Measurements from ENCODE around the gene ZBTB7C. TPM values are rescaled to one million over a fixed set of nuclear protein-coding genes. Genes with fewer than 3 reads are reported as not detected.

ZBTB7C gene
- total RNA-seq, 2 experiments from 2014 or later = not detected

DNA sequence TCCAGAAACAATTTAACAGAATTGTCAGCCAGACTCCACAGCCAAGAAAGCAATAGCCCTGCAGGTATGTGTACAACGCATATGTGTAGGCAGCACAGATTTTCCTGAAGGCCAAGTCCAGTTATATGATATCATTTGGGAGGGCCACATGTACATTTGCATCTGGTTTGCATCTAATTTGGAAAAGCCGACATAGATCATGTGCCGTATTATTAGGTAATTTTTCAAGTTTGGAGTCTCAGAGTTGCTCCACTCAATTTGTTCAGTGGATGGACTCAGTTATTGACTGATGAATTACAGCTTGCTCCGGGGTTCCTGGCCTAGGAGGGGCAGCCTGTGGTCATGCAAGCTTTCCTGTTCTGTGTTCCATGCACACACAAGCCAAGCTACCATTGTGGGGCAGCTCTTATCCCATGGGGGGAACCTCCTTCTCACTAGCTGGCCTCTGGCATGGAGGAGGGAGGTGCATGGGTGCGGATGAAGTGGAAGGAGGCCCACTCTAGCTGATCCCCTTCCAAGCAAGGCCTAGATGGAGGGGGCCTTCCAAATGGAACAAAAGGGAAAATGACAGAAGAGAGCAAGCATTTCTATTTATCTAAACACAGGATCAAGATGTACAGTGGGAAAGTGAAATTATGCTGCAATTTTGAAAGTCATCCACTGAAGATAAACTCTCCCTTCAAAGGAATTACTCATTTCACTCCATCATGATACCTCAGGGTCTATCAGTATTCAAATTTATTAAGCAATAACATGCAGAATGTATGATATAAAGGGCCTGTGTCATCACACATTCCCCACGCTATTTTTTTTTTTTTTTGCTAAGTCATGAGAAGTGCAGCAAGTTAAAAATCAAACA, 276.2 kb downstream of the ZBTB7C start:
- H3K27me3 Mint-ChIP-seq = peaks cover 32% of the 10 kb centered on the region

DNA sequence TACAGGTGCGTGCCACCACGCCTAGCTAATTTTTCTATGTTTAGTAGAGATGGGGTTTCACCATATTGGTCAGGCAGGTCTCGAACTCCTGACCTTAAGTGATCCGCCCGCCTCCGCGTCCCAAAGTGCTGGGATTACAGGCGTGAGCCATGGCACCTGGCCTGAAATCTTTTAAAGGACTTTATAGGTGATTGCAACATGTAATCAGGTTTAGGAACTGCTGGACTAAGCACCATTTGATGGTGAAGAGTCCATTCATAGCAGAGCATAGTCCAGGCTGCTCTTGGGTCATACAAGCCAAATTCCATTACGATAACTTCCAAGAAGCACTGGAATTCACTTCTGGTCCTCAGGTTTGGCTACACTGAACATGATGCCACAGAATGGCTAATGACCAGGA, 278.1 kb downstream of the ZBTB7C start:
- no peak for ATAC-seq
- intact Hi-C loops (cut with DNase I, micrococcal nuclease) = no loop called here
- Mint-ChIP-seq H3K4me1 (no peaks in the 10 kb centered on the region), H3K4me3 (no peak overlapping the region), H3K9me3 (ENCODE audit: low read depth) (no peaks in the 10 kb centered on the region), H3K27ac (no peak overlapping the region), H3K27me3 (peaks cover 25% of the 10 kb centered on the region), H3K36me3 (ENCODE audit: low read depth) (no peaks in the 10 kb centered on the region)
- ChIA-PET CTCF (no interaction called here), POLR2A (no interaction called here)
- no peak for DNase-seq

More for the DNA sequence above, 276.2 kb downstream of the ZBTB7C start:
- Mint-ChIP-seq H3K27ac (no peak overlapping the region), H3K4me3 (no peak overlapping the region), H3K4me1 (peaks cover 6% of the 10 kb centered on the region), H3K36me3 (ENCODE audit: low read depth) (no peaks in the 10 kb centered on the region), H3K9me3 (ENCODE audit: low read depth) (no peaks in the 10 kb centered on the region)
- DNase-seq (no peak), ATAC-seq (no peak)
- intact Hi-C loops (cut with DNase I, micrococcal nuclease) = no loop called here
- ChIA-PET CTCF (interaction anchor here (0.7 kb wide), 1 partner anchor 122 kb away, joined by 3 read pairs; no protein-coding TSS in a partner anchor), POLR2A (no interaction called here)

GRCh38 chr18:48129621-48130082, 279.5 kb downstream of the ZBTB7C start:
- ChIA-PET POLR2A (no interaction called here), CTCF (interaction anchor here (0.6 kb wide), 1 partner anchor 183 kb away, joined by 3 read pairs; no protein-coding TSS in a partner anchor)
- DNase-seq (no peak), ATAC-seq (no peak)
- Mint-ChIP-seq H3K9me3 (ENCODE audit: low read depth) (no peaks in the 10 kb centered on the region), H3K36me3 (ENCODE audit: low read depth) (no peaks in the 10 kb centered on the region), H3K4me1 (peaks cover 6% of the 10 kb centered on the region), H3K4me3 (no peak overlapping the region), H3K27me3 (peaks cover 15% of the 10 kb centered on the region), H3K27ac (no peak overlapping the region)
- intact Hi-C loops (cut with DNase I, micrococcal nuclease) = no loop called here

DNA sequence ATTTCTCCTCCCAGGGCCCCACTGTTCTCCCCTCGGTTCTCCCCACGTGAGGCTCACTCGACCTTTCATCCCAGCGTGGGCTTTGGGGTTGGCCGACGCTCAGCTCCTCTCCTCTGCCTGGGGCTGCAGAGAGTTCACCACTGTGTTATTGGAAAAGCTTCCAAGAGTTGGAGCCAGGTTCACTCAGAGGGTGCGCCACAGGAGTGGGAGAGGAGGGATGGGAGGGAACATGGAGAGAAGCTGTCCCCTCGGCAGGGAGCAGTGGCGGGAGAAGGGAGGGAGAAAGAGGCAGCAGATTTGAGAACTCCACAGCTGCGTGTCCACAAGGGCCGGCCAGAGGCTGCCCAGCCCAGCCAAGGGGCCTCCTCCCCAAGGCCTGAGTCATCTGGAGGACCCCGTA, 281.6 kb downstream of the ZBTB7C start:
- Mint-ChIP-seq H3K9me3 (ENCODE audit: low read depth) (no peaks in the 10 kb centered on the region), H3K4me1 (peaks cover 8% of the 10 kb centered on the region), H3K27me3 (peaks cover 6% of the 10 kb centered on the region), H3K4me3 (no peak overlapping the region), H3K36me3 (ENCODE audit: low read depth) (no peaks in the 10 kb centered on the region), H3K27ac (no peak overlapping the region)
- ChIA-PET POLR2A (no interaction called here), CTCF (no interaction called here)
- intact Hi-C loops (cut with DNase I, micrococcal nuclease) = no loop called here
- ATAC-seq (no peak), DNase-seq (no peak)

GRCh38 chr18:48126240-48126639, 282.9 kb downstream of the ZBTB7C start:
- ATAC-seq (no peak), DNase-seq (no peak)
- H3K27ac Mint-ChIP-seq = no peak overlapping the region
- H3K27me3 Mint-ChIP-seq = peaks cover 6% of the 10 kb centered on the region
- POLR2A ChIA-PET = no interaction called here
- H3K4me3 Mint-ChIP-seq = no peak overlapping the region
- peaks cover 8% of the 10 kb centered on the region for H3K4me1 Mint-ChIP-seq
- no peaks in the 10 kb centered on the region for H3K36me3 Mint-ChIP-seq (ENCODE audit: low read depth)
- no peaks in the 10 kb centered on the region for H3K9me3 Mint-ChIP-seq (ENCODE audit: low read depth)
- CTCF ChIA-PET = no interaction called here
- intact Hi-C loops (cut with DNase I, micrococcal nuclease) = no loop called here

DNA sequence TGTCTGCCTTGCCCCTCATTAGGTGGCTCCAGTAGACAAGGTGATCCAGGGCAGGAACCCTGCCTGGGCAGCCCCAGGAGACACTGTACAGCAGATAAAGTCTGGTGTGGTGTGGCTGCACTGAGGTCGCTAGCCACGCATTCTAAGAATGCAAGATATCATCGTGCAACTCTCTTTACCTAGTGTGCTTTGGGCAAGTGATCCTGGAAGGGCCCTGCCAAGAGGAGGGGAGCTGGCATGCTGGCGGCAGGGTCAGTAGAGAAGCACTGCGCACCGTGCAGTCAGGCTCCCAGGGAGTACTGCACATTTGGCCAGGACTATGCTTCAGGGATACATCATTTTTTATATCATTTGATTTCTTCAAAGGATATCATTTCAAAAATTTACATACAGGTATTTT, 283.5 kb downstream of the ZBTB7C start:
- H3K4me1 Mint-ChIP-seq = peaks cover 8% of the 10 kb centered on the region
- no peak for ATAC-seq
- no peak overlapping the region for H3K27ac Mint-ChIP-seq
- ChIA-PET CTCF (no interaction called here), POLR2A (no interaction called here)
- H3K9me3 Mint-ChIP-seq (ENCODE audit: low read depth) = no peaks in the 10 kb centered on the region
- H3K27me3 Mint-ChIP-seq = peaks cover 6% of the 10 kb centered on the region
- H3K4me3 Mint-ChIP-seq = no peak overlapping the region
- DNase-seq = no peak
- intact Hi-C loops (cut with DNase I, micrococcal nuclease) = no loop called here
- no peaks in the 10 kb centered on the region for H3K36me3 Mint-ChIP-seq (ENCODE audit: low read depth)

GRCh38 chr18:48124857-48125626, 284.1 kb downstream of the ZBTB7C start:
- POLR2A ChIA-PET = no interaction called here
- intact Hi-C loops (cut with DNase I, micrococcal nuclease) = no loop called here
- H3K27me3 Mint-ChIP-seq = peaks cover 6% of the 10 kb centered on the region
- CTCF ChIA-PET = interaction anchor here (1.1 kb wide), 1 partner anchor 322 kb away, joined by 3 read pairs; no protein-coding TSS in a partner anchor
- H3K27ac Mint-ChIP-seq = peak overlapping the region; percentile 15
- no peaks in the 10 kb centered on the region for H3K36me3 Mint-ChIP-seq (ENCODE audit: low read depth)
- peaks cover 8% of the 10 kb centered on the region for H3K4me1 Mint-ChIP-seq
- no peak overlapping the region for H3K4me3 Mint-ChIP-seq
- ATAC-seq (peak; percentile 91), DNase-seq (peak; percentile 60)
- no peaks in the 10 kb centered on the region for H3K9me3 Mint-ChIP-seq (ENCODE audit: low read depth)

DNA sequence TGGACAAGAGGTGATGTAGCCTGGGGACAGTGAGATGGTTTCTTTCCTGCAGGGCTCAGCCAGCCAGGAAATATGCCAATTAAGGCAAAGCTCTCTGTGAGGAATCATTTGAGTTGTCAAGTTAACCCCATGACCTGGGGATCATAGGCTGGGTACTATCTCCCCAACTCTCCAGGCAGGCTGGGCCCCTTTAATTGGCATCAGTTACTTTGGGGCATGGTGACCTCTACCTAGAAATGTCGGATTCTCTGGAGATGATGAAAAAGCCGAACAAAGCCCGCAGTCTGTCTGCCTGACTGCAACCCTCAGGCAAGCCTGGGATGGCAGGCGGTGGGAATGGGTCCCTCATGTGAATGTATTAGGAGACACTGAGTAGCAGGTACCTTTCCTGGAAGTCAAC, 285.2 kb downstream of the ZBTB7C start:
- peaks cover 8% of the 10 kb centered on the region for H3K4me1 Mint-ChIP-seq
- CTCF ChIA-PET = no interaction called here
- POLR2A ChIA-PET = no interaction called here

DNA sequence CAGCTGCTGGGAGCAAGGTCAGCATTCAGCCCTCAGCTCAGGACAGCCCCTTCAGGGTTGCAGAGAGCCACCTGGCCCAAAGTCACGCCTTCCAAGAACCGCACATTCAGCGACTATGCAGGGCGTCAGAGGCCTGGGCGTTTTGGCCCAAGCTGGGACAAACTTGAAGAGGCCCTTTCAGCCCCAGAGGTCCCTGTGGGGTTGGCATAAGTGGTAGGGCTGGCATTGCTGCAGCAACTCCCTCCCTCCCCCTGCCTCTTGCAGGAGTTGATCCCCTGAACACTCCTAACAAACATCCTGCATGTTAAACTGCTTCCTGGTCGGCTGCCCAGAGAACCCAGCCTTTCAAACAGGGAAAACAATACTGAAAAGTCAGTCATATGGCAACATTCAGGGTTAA, 285.9 kb downstream of the ZBTB7C start:
- Mint-ChIP-seq H3K27me3 (peaks cover 6% of the 10 kb centered on the region), H3K36me3 (ENCODE audit: low read depth) (no peaks in the 10 kb centered on the region), H3K27ac (no peak overlapping the region), H3K4me1 (peaks cover 8% of the 10 kb centered on the region), H3K4me3 (no peak overlapping the region), H3K9me3 (ENCODE audit: low read depth) (no peaks in the 10 kb centered on the region)
- intact Hi-C loops (cut with DNase I, micrococcal nuclease) = no loop called here
- CTCF ChIA-PET = no interaction called here
- ATAC-seq (no peak), DNase-seq (no peak)
- POLR2A ChIA-PET = no interaction called here

More for the DNA sequence above, 285.2 kb downstream of the ZBTB7C start:
- intact Hi-C loops (cut with DNase I, micrococcal nuclease) = no loop called here
- Mint-ChIP-seq H3K36me3 (ENCODE audit: low read depth) (no peaks in the 10 kb centered on the region), H3K4me3 (no peak overlapping the region), H3K9me3 (ENCODE audit: low read depth) (no peaks in the 10 kb centered on the region), H3K27ac (no peak overlapping the region), H3K27me3 (peaks cover 8% of the 10 kb centered on the region)
- DNase-seq (no peak), ATAC-seq (no peak)

DNA sequence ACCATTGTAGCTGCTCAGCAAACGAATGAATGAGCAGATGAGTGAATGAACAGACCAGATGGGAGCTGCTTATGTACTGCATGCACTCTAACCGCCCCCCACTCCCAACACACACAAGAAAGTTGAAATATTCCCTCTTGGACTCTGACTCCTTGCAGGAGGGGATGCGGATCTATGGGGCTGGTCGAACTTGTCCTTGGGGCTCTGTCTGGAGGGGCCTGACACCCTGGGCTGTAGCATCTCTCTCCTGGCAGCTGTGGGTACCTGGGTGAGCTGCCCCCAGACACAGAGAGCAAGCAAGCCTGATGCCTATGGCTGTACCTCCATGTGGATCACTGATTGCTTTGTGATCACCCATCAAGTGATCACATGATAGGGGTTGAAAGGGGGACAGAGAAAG, 286.4 kb downstream of the ZBTB7C start:
- Mint-ChIP-seq H3K27ac (no peak overlapping the region), H3K4me3 (no peak overlapping the region), H3K4me1 (peaks cover 8% of the 10 kb centered on the region), H3K9me3 (ENCODE audit: low read depth) (no peaks in the 10 kb centered on the region), H3K27me3 (peaks cover 6% of the 10 kb centered on the region), H3K36me3 (ENCODE audit: low read depth) (no peaks in the 10 kb centered on the region)
- CTCF ChIA-PET = no interaction called here
- DNase-seq = no peak
- intact Hi-C loops (cut with DNase I, micrococcal nuclease) = no loop called here
- POLR2A ChIA-PET = no interaction called here
- ATAC-seq = no peak

- Mint-ChIP-seq H3K4me3 (no peak overlapping the region), H3K9me3 (ENCODE audit: low read depth) (no peaks in the 10 kb centered on the region), H3K36me3 (ENCODE audit: low read depth) (no peaks in the 10 kb centered on the region), H3K4me1 (peaks cover 8% of the 10 kb centered on the region), H3K27ac (no peak overlapping the region), H3K27me3 (peaks cover 6% of the 10 kb centered on the region)
- DNase-seq = no peak
- POLR2A ChIA-PET = no interaction called here
- intact Hi-C loops (cut with DNase I, micrococcal nuclease) = no loop called here
- CTCF ChIA-PET = no interaction called here
- no peak for ATAC-seq
Measured at GRCh38 chr18:48122376-48122775, 286.8 kb downstream of the ZBTB7C start.

GRCh38 chr18:48121752-48122151, 287.4 kb downstream of the ZBTB7C start:
- no peak for ATAC-seq
- H3K9me3 Mint-ChIP-seq (ENCODE audit: low read depth) = no peaks in the 10 kb centered on the region
- H3K4me3 Mint-ChIP-seq = no peak overlapping the region
- H3K27me3 Mint-ChIP-seq = peaks cover 5% of the 10 kb centered on the region
- POLR2A ChIA-PET = no interaction called here
- CTCF ChIA-PET = interaction anchor here (0.8 kb wide), 1 partner anchor 243 kb away, joined by 4 read pairs; no protein-coding TSS in a partner anchor
- no peak overlapping the region for H3K27ac Mint-ChIP-seq
- no peaks in the 10 kb centered on the region for H3K36me3 Mint-ChIP-seq (ENCODE audit: low read depth)
- peaks cover 8% of the 10 kb centered on the region for H3K4me1 Mint-ChIP-seq
- DNase-seq = no peak
- intact Hi-C loops (cut with DNase I, micrococcal nuclease) = no loop called here

All from activated CD4-positive, alpha-beta T cell treated with anti-CD3 and anti-CD28 coated beads for 36 hours (primary cell).